Neural progenitor cell (in vitro differentiated cells): Measurements from ENCODE around the gene SLC38A7. TPM values are rescaled to one million over a fixed set of nuclear protein-coding genes. Genes with fewer than 3 reads are reported as not detected.

Experiments
- DNase-seq: peaks from one replicate; pipeline ENCODE4 v3.0.0-alpha.2; 2016; ENCODE audit warnings: low spot score
- H2AFZ ChIP-seq: fragments of 200-600 bp; sonication (generic); replicated peaks from 2 replicates; pipeline ENCODE4 v1.6.1; 2016; ENCODE audit warnings: antibody characterized with exemption
- H3F3A ChIP-seq: fragments of 200-600 bp; sonication (generic); 2 replicates; pipeline ENCODE4 v1.6.1; 2016; ENCODE audit warnings: antibody characterized with exemption, low read depth
- H3K27ac ChIP-seq: fragments of 200-600 bp; sonication (generic); 2 replicates; pipeline ENCODE4 v1.5.1; 2016; ENCODE audit warnings: mild to moderate bottlenecking
- H3K27me3 ChIP-seq: fragments of 200-600 bp; sonication (generic); 2 replicates; pipeline ENCODE4 v1.6.1; 2016; ENCODE audit warnings: mild to moderate bottlenecking, moderate library complexity
- H3K36me3 ChIP-seq: fragments of 200-600 bp; sonication (generic); 2 replicates; pipeline ENCODE4 v1.5.1; 2016
- H3K4me1 ChIP-seq: fragments of 200-600 bp; sonication (generic); 2 replicates; pipeline ENCODE4 v1.6.1; 2016; ENCODE audit warnings: mixed run types
- H3K4me2 ChIP-seq: fragments of 200-600 bp; sonication (generic); 2 replicates; pipeline ENCODE4 v1.6.1; 2016
- H3K4me3 ChIP-seq: fragments of 200-600 bp; sonication (generic); 2 replicates; pipeline ENCODE4 v1.5.1; 2016
- H3K79me2 ChIP-seq: fragments of 200-600 bp; sonication (generic); 2 replicates; pipeline ENCODE4 v1.6.1; 2016; ENCODE audit warnings: low read depth
- H3K9ac ChIP-seq: fragments of 200-600 bp; sonication (generic); 2 replicates; pipeline ENCODE4 v1.6.1; 2016
- H3K9me3 ChIP-seq: fragments of 200-600 bp; sonication (generic); 2 replicates; pipeline ENCODE4 v1.5.1; 2016; ENCODE audit warnings: low read depth
- H4K20me1 ChIP-seq: fragments of 200-600 bp; sonication (generic); 2 replicates; pipeline ENCODE4 v1.6.1; 2016; ENCODE audit warnings: low read depth
- H3K27ac Mint-ChIP-seq: 3 replicates; pipeline ENCODE4 v1.8.0; 2021; ENCODE audit warnings: mixed read lengths
- H3K27me3 Mint-ChIP-seq: 2 replicates; pipeline ENCODE4 v1.8.0; 2022; ENCODE audit warnings: low read depth, mild to moderate bottlenecking, inconsistent platforms, moderate library complexity, mixed read lengths; ENCODE audit not compliant: insufficient read depth
- H3K36me3 Mint-ChIP-seq: 3 replicates; pipeline ENCODE4 v1.8.0; 2021; ENCODE audit warnings: mixed read lengths
- H3K4me1 Mint-ChIP-seq: 3 replicates; pipeline ENCODE4 v1.8.0; 2021; ENCODE audit warnings: mixed read lengths
- H3K4me3 Mint-ChIP-seq: 3 replicates; pipeline ENCODE4 v1.8.0; 2021; ENCODE audit warnings: mild to moderate bottlenecking, moderate library complexity, mixed read lengths
- H3K9me3 Mint-ChIP-seq: 3 replicates; pipeline ENCODE4 v1.8.0; 2020; ENCODE audit warnings: mixed read lengths
- EZH2 ChIP-seq: fragments of 200-600 bp; sonication (generic); IDR thresholded peaks from 2 replicates; pipeline ENCODE4 v1.6.1; 2017; ENCODE audit warnings: antibody characterized with exemption, mild to moderate bottlenecking, moderate library complexity
- EZH2phosphoT487 ChIP-seq: fragments of 200-600 bp; sonication (generic); IDR thresholded peaks from 2 replicates; pipeline ENCODE4 v1.6.1; 2017; ENCODE audit warnings: antibody characterized with exemption
- total RNA-seq: library from RNA; depleted of rRNA; stranded (reverse); fragments of >200 nt; gene quantifications from 2 replicates; pipeline ENCODE4 v1.2.3, GENCODE V29; 2015; ENCODE audit warnings: low replicate concordance
- TF ChIP-seq, protein P1 (sequence below): fragments of 200-600 bp; sonication (generic); IDR thresholded peaks from 2 replicates; pipeline ENCODE4 v1.5.1; 2017; ENCODE audit warnings: antibody characterized with exemption, mild to moderate bottlenecking

The SLC38A7 gene
- total RNA-seq, 1 donor from 2014 or later = 9.8 TPM

DNA sequence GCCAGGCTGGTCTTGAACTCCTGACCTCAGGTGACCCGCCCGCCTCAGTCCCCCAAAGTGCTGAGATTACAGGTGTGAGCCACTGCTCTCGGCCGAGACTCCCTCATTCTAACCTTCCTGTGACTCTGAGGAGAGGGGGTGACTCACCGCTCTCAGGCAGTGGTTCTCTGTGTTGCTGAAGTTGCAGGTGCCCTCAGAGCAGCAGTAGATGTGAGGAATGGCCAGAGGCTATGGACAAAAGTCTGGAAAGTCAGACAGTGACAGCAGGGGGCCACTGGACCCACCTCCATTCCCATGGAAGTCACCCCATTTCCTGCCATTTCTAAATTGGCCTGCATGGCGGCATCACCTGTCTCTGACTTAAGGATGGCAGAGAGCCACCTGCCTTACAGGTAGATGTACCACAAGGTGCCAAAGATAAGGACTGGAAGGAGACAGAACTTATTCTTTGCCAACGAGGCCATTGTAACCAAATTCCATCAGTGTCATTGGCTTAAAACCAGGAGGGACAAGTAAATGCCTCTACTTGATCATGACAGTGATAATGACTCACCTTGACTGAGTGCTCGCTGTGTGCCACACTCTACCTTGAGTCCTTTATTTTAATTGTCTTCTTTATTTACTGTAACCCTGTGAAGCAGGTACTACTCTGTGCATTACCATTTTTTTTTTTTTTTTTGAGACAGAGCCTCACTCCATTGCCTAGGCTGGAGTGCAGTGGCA, 39.6 kb downstream of the SLC38A7 start:
- H3K36me3 Mint-ChIP-seq = no peaks in the 10 kb centered on the region
- H2AFZ ChIP-seq = no peak overlapping the region
- no peak overlapping the region for H3K27ac ChIP-seq
- no peaks in the 10 kb centered on the region for H4K20me1 ChIP-seq
- H3K4me2 ChIP-seq = no peak overlapping the region
- no peak for TF ChIP-seq EZH2
- TF ChIP-seq, protein P1, sequence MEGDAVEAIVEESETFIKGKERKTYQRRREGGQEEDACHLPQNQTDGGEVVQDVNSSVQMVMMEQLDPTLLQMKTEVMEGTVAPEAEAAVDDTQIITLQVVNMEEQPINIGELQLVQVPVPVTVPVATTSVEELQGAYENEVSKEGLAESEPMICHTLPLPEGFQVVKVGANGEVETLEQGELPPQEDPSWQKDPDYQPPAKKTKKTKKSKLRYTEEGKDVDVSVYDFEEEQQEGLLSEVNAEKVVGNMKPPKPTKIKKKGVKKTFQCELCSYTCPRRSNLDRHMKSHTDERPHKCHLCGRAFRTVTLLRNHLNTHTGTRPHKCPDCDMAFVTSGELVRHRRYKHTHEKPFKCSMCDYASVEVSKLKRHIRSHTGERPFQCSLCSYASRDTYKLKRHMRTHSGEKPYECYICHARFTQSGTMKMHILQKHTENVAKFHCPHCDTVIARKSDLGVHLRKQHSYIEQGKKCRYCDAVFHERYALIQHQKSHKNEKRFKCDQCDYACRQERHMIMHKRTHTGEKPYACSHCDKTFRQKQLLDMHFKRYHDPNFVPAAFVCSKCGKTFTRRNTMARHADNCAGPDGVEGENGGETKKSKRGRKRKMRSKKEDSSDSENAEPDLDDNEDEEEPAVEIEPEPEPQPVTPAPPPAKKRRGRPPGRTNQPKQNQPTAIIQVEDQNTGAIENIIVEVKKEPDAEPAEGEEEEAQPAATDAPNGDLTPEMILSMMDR = no peak
- no peak for TF ChIP-seq EZH2phosphoT487
- no peaks in the 10 kb centered on the region for H3K4me1 Mint-ChIP-seq
- DNase-seq = no peak
- no peak overlapping the region for H3K9ac ChIP-seq
- H3K79me2 ChIP-seq = no peaks in the 10 kb centered on the region
- H3K9me3 Mint-ChIP-seq = no peaks in the 10 kb centered on the region
- H3K36me3 ChIP-seq = no peaks in the 10 kb centered on the region
- H3K27me3 ChIP-seq = no peaks in the 10 kb centered on the region
- H3K27ac Mint-ChIP-seq = no peak overlapping the region
- H3K4me3 Mint-ChIP-seq = no peak overlapping the region
- no peak overlapping the region for H3K4me3 ChIP-seq
- peaks cover 9% of the 10 kb centered on the region for H3K27me3 Mint-ChIP-seq
- no peaks in the 10 kb centered on the region for H3F3A ChIP-seq
- H3K9me3 ChIP-seq = no peaks in the 10 kb centered on the region
- peaks cover 6% of the 10 kb centered on the region for H3K4me1 ChIP-seq

DNA sequence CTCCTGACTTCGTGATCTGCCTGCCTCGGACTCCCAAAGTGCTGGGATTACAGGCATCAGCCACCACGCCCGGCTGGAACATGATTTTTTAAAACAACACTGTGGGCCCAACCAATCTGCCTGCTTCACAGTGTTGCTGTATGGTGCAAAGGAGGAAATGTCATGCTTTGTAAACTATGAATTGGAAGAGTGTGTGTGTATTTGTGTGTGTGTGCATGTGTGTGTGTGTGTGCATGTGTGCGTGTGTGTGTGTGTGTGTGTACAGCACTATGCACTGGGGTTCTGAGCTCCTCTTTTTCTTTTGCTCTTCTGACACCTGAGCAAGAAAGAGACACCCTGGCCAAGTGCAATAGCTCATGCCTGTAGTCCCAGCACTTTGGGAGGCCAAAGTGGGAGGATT, 40.5 kb downstream of the SLC38A7 start:
- Mint-ChIP-seq H3K4me1 (no peaks in the 10 kb centered on the region), H3K27ac (no peak overlapping the region), H3K36me3 (no peaks in the 10 kb centered on the region)

DNA sequence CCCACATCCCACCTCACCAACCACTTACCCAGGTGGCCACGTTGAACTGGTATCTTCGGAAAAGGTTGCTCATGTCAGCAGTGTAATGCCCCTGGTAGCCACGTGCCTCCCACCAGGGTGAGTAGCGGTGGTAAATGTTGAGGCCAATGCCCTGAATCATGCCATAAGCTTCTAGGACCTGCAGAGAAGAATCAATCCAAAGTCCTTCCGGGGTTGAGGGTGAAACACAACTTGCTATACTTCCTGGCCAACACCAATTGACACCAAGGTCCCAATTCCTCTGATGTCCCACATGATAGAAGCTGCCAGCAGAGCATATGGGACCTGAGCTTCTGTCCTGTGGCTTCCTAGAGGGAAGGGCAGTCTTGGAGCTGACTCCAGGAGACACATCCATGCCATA, 43.6 kb downstream of the SLC38A7 start:
- Histone ChIP-seq H3K4me1 (no peaks in the 10 kb centered on the region), H3K4me3 (no peak overlapping the region), H3K9me3 (no peaks in the 10 kb centered on the region), H3K27ac (no peak overlapping the region), H3K79me2 (no peaks in the 10 kb centered on the region), H4K20me1 (no peaks in the 10 kb centered on the region), H2AFZ (no peak overlapping the region), H3F3A (no peaks in the 10 kb centered on the region), H3K27me3 (no peaks in the 10 kb centered on the region), H3K4me2 (no peak overlapping the region), H3K9ac (no peak overlapping the region), H3K36me3 (no peaks in the 10 kb centered on the region)
- Mint-ChIP-seq H3K27me3 (peaks cover 6% of the 10 kb centered on the region), H3K27ac (no peak overlapping the region), H3K36me3 (no peaks in the 10 kb centered on the region), H3K4me1 (no peaks in the 10 kb centered on the region), H3K9me3 (no peaks in the 10 kb centered on the region), H3K4me3 (no peak overlapping the region)
- TF ChIP-seq EZH2phosphoT487 = no peak
- no peak for TF ChIP-seq EZH2
- TF ChIP-seq, protein P1 = no peak
- DNase-seq = no peak

More for the DNA sequence above, 40.5 kb downstream of the SLC38A7 start:
- Histone ChIP-seq H3K36me3 (no peaks in the 10 kb centered on the region), H4K20me1 (no peaks in the 10 kb centered on the region), H3K9me3 (no peaks in the 10 kb centered on the region), H3K27ac (no peak overlapping the region), H2AFZ (no peak overlapping the region), H3K27me3 (no peaks in the 10 kb centered on the region), H3F3A (no peaks in the 10 kb centered on the region), H3K4me3 (no peak overlapping the region), H3K9ac (no peak overlapping the region), H3K79me2 (no peaks in the 10 kb centered on the region), H3K4me1 (peaks cover 6% of the 10 kb centered on the region), H3K4me2 (no peak overlapping the region)
- no peak for DNase-seq
- no peaks in the 10 kb centered on the region for H3K9me3 Mint-ChIP-seq
- H3K4me3 Mint-ChIP-seq = no peak overlapping the region
- H3K27me3 Mint-ChIP-seq = peaks cover 7% of the 10 kb centered on the region
- TF ChIP-seq EZH2 (no peak), EZH2phosphoT487 (no peak)
- TF ChIP-seq, protein P1 = no peak
